Stimulated activated CD8-positive, alpha-beta memory T cell treated with anti-CD3 and anti-CD28 coated beads, Interleukin-15, amount 100 ng/mL, for 1 hour (primary cell): ENCODE measurements around the gene RRP15.
A peak's percentile ranks its signal among the peaks of the same experiment; 100 is the strongest.

Source experiments
- DNase-seq: peaks from one replicate; pipeline ENCODE4 v3.0.0-alpha.2; 2020; ENCODE audit warnings: low read depth

RRP15 gene

GRCh38 chr1:218362418-218363076 lies 77.5 kb downstream of the RRP15 start:
- DNase-seq, result no peak

- no peak for DNase-seq
Measured at GRCh38 chr1:218363141-218363540, 78.0 kb downstream of the RRP15 start.

GRCh38 chr1:218364028-218364710 lies 79.1 kb downstream of the RRP15 start:
- DNase-seq, result no peak

- DNase-seq, result no peak
Measured at GRCh38 chr1:218365226-218365999, 80.3 kb downstream of the RRP15 start.

GRCh38 chr1:218366322-218367052 lies 81.4 kb downstream of the RRP15 start:
- no peak for DNase-seq

GRCh38 chr1:218367118-218367517 lies 82.0 kb downstream of the RRP15 start:
- DNase-seq, result no peak

- DNase-seq, result no peak
Measured at GRCh38 chr1:218368686-218369085, 83.6 kb downstream of the RRP15 start.

GRCh38 chr1:218369688-218370511 lies 84.8 kb downstream of the RRP15 start:
- no peak for DNase-seq

GRCh38 chr1:218371927-218372672 lies 87.0 kb downstream of the RRP15 start:
- DNase-seq, result no peak

GRCh38 chr1:218374401-218375353 lies 89.6 kb downstream of the RRP15 start:
- DNase-seq, result no peak

GRCh38 chr1:218376722-218377121 lies 91.6 kb downstream of the RRP15 start:
- no peak for DNase-seq

- DNase-seq, result peak; percentile 12
Measured at GRCh38 chr1:218377143-218377660, 92.1 kb downstream of the RRP15 start.

- DNase-seq, result no peak
Measured at GRCh38 chr1:218380125-218380977, 95.3 kb downstream of the RRP15 start.

GRCh38 chr1:218382261-218382660 lies 97.2 kb downstream of the RRP15 start:
- no peak for DNase-seq

GRCh38 chr1:218383051-218383450 lies 98.0 kb downstream of the RRP15 start:
- DNase-seq, result no peak

GRCh38 chr1:218383681-218384080 lies 98.6 kb downstream of the RRP15 start:
- no peak for DNase-seq

- DNase-seq, result no peak
Measured at GRCh38 chr1:218384581-218384993, 99.5 kb downstream of the RRP15 start.
